Measurements from ENCODE around the gene UNC5A.

UNC5A gene

GRCh38 chr5:176788941-176789872 is 21.2 kb upstream of the UNC5A start:
- no peak for DNase-seq (ENCODE audit: low read depth)
- no peak overlapping the region for H3K4me3 ChIP-seq (ENCODE audit: low read length)
- no peak for TF ChIP-seq CTCF (IDR thresholded peaks at IDR 0.05; ENCODE audit: insufficient read depth, low read depth, low read length, missing control alignments)

GRCh38 chr5:176789873-176790615 is 20.3 kb upstream of the UNC5A start:
- no peak for TF ChIP-seq CTCF (IDR thresholded peaks at IDR 0.05; ENCODE audit: insufficient read depth, low read depth, low read length, missing control alignments)
- H3K4me3 ChIP-seq (ENCODE audit: low read length): no peak overlapping the region
- peak; percentile 54 for DNase-seq (ENCODE audit: low read depth)

- H3K4me3 ChIP-seq (ENCODE audit: low read length): no peak overlapping the region
- TF ChIP-seq CTCF (IDR thresholded peaks at IDR 0.05; ENCODE audit: insufficient read depth, low read depth, low read length, missing control alignments): no peak
- DNase-seq (ENCODE audit: low read depth): no peak
Observed at GRCh38 chr5:176790941-176791340, 19.4 kb upstream of the UNC5A start.

GRCh38 chr5:176792655-176793342 is 17.6 kb upstream of the UNC5A start:
- no peak for TF ChIP-seq CTCF (IDR thresholded peaks at IDR 0.05; ENCODE audit: insufficient read depth, low read depth, low read length, missing control alignments)
- DNase-seq (ENCODE audit: low read depth): no peak
- H3K4me3 ChIP-seq (ENCODE audit: low read length): no peak overlapping the region

GRCh38 chr5:176793343-176793699 is 17.0 kb upstream of the UNC5A start:
- H3K4me3 ChIP-seq (ENCODE audit: low read length): no peak overlapping the region
- peak; percentile 45 for DNase-seq (ENCODE audit: low read depth)
- no peak for TF ChIP-seq CTCF (IDR thresholded peaks at IDR 0.05; ENCODE audit: insufficient read depth, low read depth, low read length, missing control alignments)

GRCh38 chr5:176793736-176794135 is 16.6 kb upstream of the UNC5A start:
- H3K4me3 ChIP-seq (ENCODE audit: low read length): no peak overlapping the region
- DNase-seq (ENCODE audit: low read depth): no peak
- TF ChIP-seq CTCF (IDR thresholded peaks at IDR 0.05; ENCODE audit: insufficient read depth, low read depth, low read length, missing control alignments): no peak
